HL-60 (cell line): Measurements from ENCODE around the gene DTNBP1.

ENCODE experiments used
- DNase-seq, 2 experiments: peaks; one replicate each; pipeline ENCODE4 v3.0.0-alpha.2; 2010 to 2020; ENCODE audit warnings: low read depth in 1 of 2, low spot score in 1 of 2
- H3K27ac ChIP-seq: fragments of 250-450 bp; sonication (Bioruptor Pico); replicated peaks from 2 replicates; pipeline ENCODE4 v1.5.1; 2020; ENCODE audit warnings: mild to moderate bottlenecking, moderate library complexity
- H3K27me3 ChIP-seq: fragments of 250-450 bp; sonication (Bioruptor Pico); 2 replicates; pipeline ENCODE4 v1.5.1; 2021; ENCODE audit warnings: mild to moderate bottlenecking, moderate library complexity; ENCODE audit not compliant: insufficient read depth, poor library complexity, severe bottlenecking
- H3K4me3 ChIP-seq: replicated peaks from 2 replicates; pipeline ENCODE4 v1.5.1; 2011; ENCODE audit warnings: mild to moderate bottlenecking, control low read depth, low read length; ENCODE audit not compliant: insufficient read depth
- CTCF ChIP-seq: IDR thresholded peaks from one replicate; pipeline ENCODE4 v1.5.1; 2011; ENCODE audit warnings: low read length, control low read depth, inconsistent platforms; ENCODE audit not compliant: insufficient read depth
- GABPA ChIP-seq: IDR thresholded peaks from 2 replicates; pipeline ENCODE4 v1.6.1; 2012; ENCODE audit warnings: low read depth
- POLR2AphosphoS5 ChIP-seq: IDR thresholded peaks from 2 replicates; pipeline ENCODE4 v1.6.1; 2012; ENCODE audit warnings: low read depth
- REST ChIP-seq: IDR thresholded peaks from 2 replicates; pipeline ENCODE4 v1.6.1; 2012; ENCODE audit warnings: low read depth; ENCODE audit not compliant: insufficient replicate concordance
- SPI1 ChIP-seq: IDR thresholded peaks from 2 replicates; pipeline ENCODE4 v1.6.1; 2012; ENCODE audit warnings: low read depth, mild to moderate bottlenecking, borderline replicate concordance

Gene DTNBP1

GRCh38 chr6:15642276-15642675, 20.6 kb downstream of the DTNBP1 start:
- Histone ChIP-seq H3K4me3 (no peak overlapping the region), H3K27ac (no peak overlapping the region), H3K27me3 (no peaks in the 10 kb centered on the region)
- TF ChIP-seq CTCF = no peak
- no peak for TF ChIP-seq POLR2AphosphoS5
- TF ChIP-seq REST = no peak
- no peak for TF ChIP-seq GABPA
- TF ChIP-seq SPI1 = no peak
- no peak for DNase-seq

- H3K4me3 ChIP-seq = no peak overlapping the region
- no peak overlapping the region for H3K27ac ChIP-seq
- no peak for DNase-seq
- TF ChIP-seq CTCF (no peak), REST (no peak), GABPA (no peak), SPI1 (no peak), POLR2AphosphoS5 (no peak)
- no peaks in the 10 kb centered on the region for H3K27me3 ChIP-seq
These were observed 24.5 kb downstream of the DTNBP1 start for GRCh38 chr6:15638373-15638772.

- DNase-seq = no peak
These were observed 31.4 kb downstream of the DTNBP1 start for GRCh38 chr6:15631432-15631831.

More at GRCh38 chr6:15631432-15631831, 31.4 kb downstream of the DTNBP1 start:
- no peak for TF ChIP-seq CTCF
- TF ChIP-seq POLR2AphosphoS5 = no peak
- no peak for TF ChIP-seq REST
- H3K4me3 ChIP-seq = no peak overlapping the region
- no peaks in the 10 kb centered on the region for H3K27me3 ChIP-seq
- H3K27ac ChIP-seq = no peak overlapping the region
